ENCODE data around the gene IRF2BP2. TPM values are rescaled to one million over a fixed set of nuclear protein-coding genes. Genes with fewer than 3 reads are reported as not detected.

The IRF2BP2 gene
- total RNA-seq, 2 experiments from 2014 or later = 116 to 118 TPM

GRCh38 chr1:234573711-234574299 lies 36.2 kb downstream of the IRF2BP2 start:
- Mint-ChIP-seq H3K9me3 (no peaks in the 10 kb centered on the region), H3K4me3 (no peak overlapping the region), H3K36me3 (no peaks in the 10 kb centered on the region), H3K27me3 (peaks cover 2% of the 10 kb centered on the region), H3K4me1 (peaks cover 11% of the 10 kb centered on the region), H3K27ac (no peak overlapping the region)
- DNase-seq (no peak), ATAC-seq (ENCODE audit: low read depth) (peak; percentile 45)
- POLR2A ChIA-PET = no interaction called here

GRCh38 chr1:234572966-234573365 lies 37.0 kb downstream of the IRF2BP2 start:
- no peak overlapping the region for H3K4me3 Mint-ChIP-seq
- POLR2A ChIA-PET = no interaction called here
- H3K4me1 Mint-ChIP-seq = peaks cover 11% of the 10 kb centered on the region
- DNase-seq (no peak), ATAC-seq (ENCODE audit: low read depth) (no peak)
- H3K36me3 Mint-ChIP-seq = no peaks in the 10 kb centered on the region
- no peaks in the 10 kb centered on the region for H3K9me3 Mint-ChIP-seq
- H3K27ac Mint-ChIP-seq = no peak overlapping the region
- H3K27me3 Mint-ChIP-seq = no peaks in the 10 kb centered on the region

GRCh38 chr1:234571702-234572101 lies 38.3 kb downstream of the IRF2BP2 start:
- Mint-ChIP-seq H3K4me1 (peaks cover 9% of the 10 kb centered on the region), H3K4me3 (no peak overlapping the region), H3K27ac (no peak overlapping the region), H3K36me3 (peaks cover 2% of the 10 kb centered on the region), H3K27me3 (peaks cover 2% of the 10 kb centered on the region), H3K9me3 (peaks cover 3% of the 10 kb centered on the region)
- no peak for DNase-seq
- POLR2A ChIA-PET = no interaction called here
- ATAC-seq (ENCODE audit: low read depth) = no peak

- POLR2A ChIA-PET = no interaction called here
- H3K27me3 Mint-ChIP-seq = peaks cover 2% of the 10 kb centered on the region
- no peak overlapping the region for H3K4me3 Mint-ChIP-seq
- no peak for ATAC-seq (ENCODE audit: low read depth)
- H3K27ac Mint-ChIP-seq = no peak overlapping the region
- peaks cover 9% of the 10 kb centered on the region for H3K4me1 Mint-ChIP-seq
- DNase-seq = no peak
- H3K36me3 Mint-ChIP-seq = peaks cover 2% of the 10 kb centered on the region
- peaks cover 3% of the 10 kb centered on the region for H3K9me3 Mint-ChIP-seq
These were observed 39.5 kb downstream of the IRF2BP2 start for GRCh38 chr1:234570329-234571120.

- Mint-ChIP-seq H3K4me1 (peaks cover 9% of the 10 kb centered on the region), H3K27me3 (peaks cover 2% of the 10 kb centered on the region), H3K27ac (no peak overlapping the region), H3K36me3 (peaks cover 2% of the 10 kb centered on the region), H3K9me3 (peaks cover 3% of the 10 kb centered on the region), H3K4me3 (no peak overlapping the region)
- no peak for ATAC-seq (ENCODE audit: low read depth)
- DNase-seq = no peak
- POLR2A ChIA-PET = no interaction called here
These were observed 41.6 kb downstream of the IRF2BP2 start for GRCh38 chr1:234568345-234568744.

- Mint-ChIP-seq H3K9me3 (peaks cover 3% of the 10 kb centered on the region), H3K36me3 (peaks cover 2% of the 10 kb centered on the region), H3K27me3 (peaks cover 2% of the 10 kb centered on the region), H3K27ac (no peak overlapping the region), H3K4me3 (no peak overlapping the region), H3K4me1 (peaks cover 4% of the 10 kb centered on the region)
- ATAC-seq (ENCODE audit: low read depth) = no peak
- no peak for DNase-seq
- POLR2A ChIA-PET = interaction anchor here (0.5 kb wide), 1 partner anchor 19 kb away, joined by 4 read pairs; no protein-coding TSS in a partner anchor
These were observed 44.8 kb downstream of the IRF2BP2 start for GRCh38 chr1:234565132-234565531.

- H3K27ac Mint-ChIP-seq = no peak overlapping the region
These were observed 45.6 kb downstream of the IRF2BP2 start for GRCh38 chr1:234564035-234565029.

GRCh38 chr1:234562334-234562733 lies 47.6 kb downstream of the IRF2BP2 start:
- Mint-ChIP-seq H3K9me3 (peaks cover 3% of the 10 kb centered on the region), H3K4me3 (no peak overlapping the region), H3K27ac (no peak overlapping the region), H3K36me3 (peaks cover 2% of the 10 kb centered on the region), H3K4me1 (peaks cover 4% of the 10 kb centered on the region), H3K27me3 (peaks cover 2% of the 10 kb centered on the region)
- ATAC-seq (ENCODE audit: low read depth) (no peak), DNase-seq (no peak)
- POLR2A ChIA-PET = no interaction called here

More at GRCh38 chr1:234564035-234565029, 45.6 kb downstream of the IRF2BP2 start:
- Mint-ChIP-seq H3K27me3 (peaks cover 2% of the 10 kb centered on the region), H3K4me1 (peaks cover 4% of the 10 kb centered on the region), H3K4me3 (no peak overlapping the region), H3K9me3 (peaks cover 3% of the 10 kb centered on the region), H3K36me3 (peaks cover 2% of the 10 kb centered on the region)
- POLR2A ChIA-PET = interaction anchor here (0.5 kb wide), 1 partner anchor 20 kb away, joined by 4 read pairs; no protein-coding TSS in a partner anchor
- no peak for DNase-seq
- no peak for ATAC-seq (ENCODE audit: low read depth)

- Mint-ChIP-seq H3K4me1 (peaks cover 4% of the 10 kb centered on the region), H3K4me3 (no peak overlapping the region), H3K27me3 (no peaks in the 10 kb centered on the region), H3K27ac (no peak overlapping the region), H3K36me3 (no peaks in the 10 kb centered on the region), H3K9me3 (no peaks in the 10 kb centered on the region)
- POLR2A ChIA-PET = no interaction called here
- DNase-seq (no peak), ATAC-seq (ENCODE audit: low read depth) (no peak)
These were observed 48.7 kb downstream of the IRF2BP2 start for GRCh38 chr1:234561319-234561718.

GRCh38 chr1:234559902-234560676 lies 49.9 kb downstream of the IRF2BP2 start:
- Mint-ChIP-seq H3K36me3 (no peaks in the 10 kb centered on the region), H3K4me3 (no peak overlapping the region)

GRCh38 chr1:234559152-234559901 lies 50.7 kb downstream of the IRF2BP2 start:
- H3K4me3 Mint-ChIP-seq = no peak overlapping the region
- H3K27me3 Mint-ChIP-seq = no peaks in the 10 kb centered on the region
- no peaks in the 10 kb centered on the region for H3K36me3 Mint-ChIP-seq
- DNase-seq (no peak), ATAC-seq (ENCODE audit: low read depth) (no peak)
- POLR2A ChIA-PET = no interaction called here
- no peak overlapping the region for H3K27ac Mint-ChIP-seq
- no peaks in the 10 kb centered on the region for H3K9me3 Mint-ChIP-seq
- H3K4me1 Mint-ChIP-seq = peaks cover 2% of the 10 kb centered on the region

More at GRCh38 chr1:234559902-234560676, 49.9 kb downstream of the IRF2BP2 start:
- POLR2A ChIA-PET = no interaction called here
- Mint-ChIP-seq H3K4me1 (peaks cover 6% of the 10 kb centered on the region), H3K27me3 (no peaks in the 10 kb centered on the region), H3K27ac (no peak overlapping the region), H3K9me3 (no peaks in the 10 kb centered on the region)
- ATAC-seq (ENCODE audit: low read depth) (no peak), DNase-seq (no peak)

- no peak overlapping the region for H3K4me3 Mint-ChIP-seq
These were observed 51.6 kb downstream of the IRF2BP2 start for GRCh38 chr1:234558330-234558836.

More at GRCh38 chr1:234558330-234558836, 51.6 kb downstream of the IRF2BP2 start:
- Mint-ChIP-seq H3K27me3 (no peaks in the 10 kb centered on the region), H3K27ac (no peak overlapping the region), H3K4me1 (peaks cover 2% of the 10 kb centered on the region), H3K36me3 (no peaks in the 10 kb centered on the region), H3K9me3 (no peaks in the 10 kb centered on the region)
- no peak for DNase-seq
- POLR2A ChIA-PET = no interaction called here
- no peak for ATAC-seq (ENCODE audit: low read depth)

Data from activated naive CD8-positive, alpha-beta T cell treated with anti-CD3 and anti-CD28 coated beads, Interleukin-2, amount 10 ng/mL, durations not matched to agents 7 days and 5 days (primary cell).